ENCODE data around the gene ESCO1. TPM values are rescaled to one million over a fixed set of nuclear protein-coding genes. Genes with fewer than 3 reads are reported as not detected.
"Not testable (repeated sequence)": the region's sequence is repeated elsewhere in the genome, so short reads cannot be mapped to it uniquely, and the experiment has no call there.

The ESCO1 gene
- 10 to 100 TPM; 15.9 to 23.5 (median 17.3) TPM for total RNA-seq

DNA sequence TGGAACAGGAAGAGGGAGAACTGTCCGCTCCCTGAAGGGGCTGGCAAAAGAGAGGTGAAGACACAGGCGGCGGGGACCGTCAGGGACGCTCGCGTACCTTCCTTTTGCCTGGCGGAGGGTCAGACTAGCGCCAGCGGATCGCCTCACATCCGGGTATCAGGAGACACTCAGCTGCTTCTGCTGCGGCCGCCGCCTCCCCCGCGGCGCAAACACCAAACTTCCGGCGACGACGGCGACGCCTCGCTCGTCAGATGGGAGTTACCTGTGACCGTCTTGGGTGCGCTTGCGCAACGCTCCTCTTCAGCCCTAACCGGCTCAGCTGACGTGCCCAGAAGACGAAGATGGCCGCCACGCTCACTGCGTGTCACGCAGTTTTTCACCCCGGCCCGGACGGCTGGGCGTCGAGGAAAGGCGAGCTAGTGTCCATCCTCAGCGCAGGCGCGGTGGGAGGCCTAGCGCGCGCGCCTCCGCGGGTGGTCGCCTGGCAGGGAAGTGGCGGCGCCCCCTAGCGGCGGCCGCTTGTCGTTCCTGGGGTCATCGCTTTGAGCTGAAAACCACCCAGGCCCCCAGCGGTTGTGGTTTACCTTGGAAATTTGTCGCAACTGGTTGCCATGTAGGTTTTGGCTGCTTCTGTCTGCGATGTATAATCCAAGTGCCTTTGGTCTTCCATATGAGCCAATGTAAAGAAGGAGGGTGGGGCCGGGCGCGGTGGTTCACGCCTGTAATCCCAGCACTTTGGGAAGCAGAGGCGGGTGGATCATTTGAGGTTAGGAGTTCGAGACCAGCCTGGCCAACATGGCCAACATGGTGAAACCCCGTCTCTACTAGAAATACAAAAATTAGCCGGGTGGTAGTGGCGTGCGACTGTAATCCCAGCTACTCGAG, at the start of gene ESCO1:
TSS of gene ESCO1 (minus strand) at position 179 of the 885 bp plus-strand sequence. CDS start 25,861 bp downstream, outside the sequence.
- 31% methylated on average over 13 of the region's 74 CpGs for WGBS

GRCh38 chr18:21640375-21640774, 39.9 kb upstream of the ESCO1 start:
- H3K9me3 ChIP-seq; H3K4me3 ChIP-seq; DNase-seq (ENCODE audit: low spot score in 2 of 2); H3K36me3 ChIP-seq; H3K4me1 ChIP-seq; H3K27me3 ChIP-seq; H3K27ac ChIP-seq: not testable (repeated sequence)
- 97% methylated on average over 5 of the region's 5 CpGs for WGBS

More for the DNA sequence above, at the start of gene ESCO1:
- Histone ChIP-seq H3K4me3 (peak within 1 kb of the TSS; percentile 92), H3K9me3 (no peaks in the 10 kb centered on the region), H3K27ac (peak within 1 kb of the TSS; percentile 99), H3K36me3 (no peaks in the 10 kb centered on the region), H3K4me1 (peaks cover 25% of the 10 kb centered on the region), H3K27me3 (no peaks in the 10 kb centered on the region)
- peak; percentile 97 for DNase-seq (ENCODE audit: low spot score in 2 of 2)
- peak; percentile 65 to 97 (median 96) for TF ChIP-seq POLR2AphosphoS5 (IDR thresholded peaks at IDR 0.05)
- peak; percentile 53 to 82 for TF ChIP-seq POLR2A (IDR thresholded peaks at IDR 0.05)
- TF ChIP-seq EP300 (IDR thresholded peaks at IDR 0.05), result no peak
- TF ChIP-seq, protein P1, sequence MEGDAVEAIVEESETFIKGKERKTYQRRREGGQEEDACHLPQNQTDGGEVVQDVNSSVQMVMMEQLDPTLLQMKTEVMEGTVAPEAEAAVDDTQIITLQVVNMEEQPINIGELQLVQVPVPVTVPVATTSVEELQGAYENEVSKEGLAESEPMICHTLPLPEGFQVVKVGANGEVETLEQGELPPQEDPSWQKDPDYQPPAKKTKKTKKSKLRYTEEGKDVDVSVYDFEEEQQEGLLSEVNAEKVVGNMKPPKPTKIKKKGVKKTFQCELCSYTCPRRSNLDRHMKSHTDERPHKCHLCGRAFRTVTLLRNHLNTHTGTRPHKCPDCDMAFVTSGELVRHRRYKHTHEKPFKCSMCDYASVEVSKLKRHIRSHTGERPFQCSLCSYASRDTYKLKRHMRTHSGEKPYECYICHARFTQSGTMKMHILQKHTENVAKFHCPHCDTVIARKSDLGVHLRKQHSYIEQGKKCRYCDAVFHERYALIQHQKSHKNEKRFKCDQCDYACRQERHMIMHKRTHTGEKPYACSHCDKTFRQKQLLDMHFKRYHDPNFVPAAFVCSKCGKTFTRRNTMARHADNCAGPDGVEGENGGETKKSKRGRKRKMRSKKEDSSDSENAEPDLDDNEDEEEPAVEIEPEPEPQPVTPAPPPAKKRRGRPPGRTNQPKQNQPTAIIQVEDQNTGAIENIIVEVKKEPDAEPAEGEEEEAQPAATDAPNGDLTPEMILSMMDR (IDR thresholded peaks at IDR 0.05), result peak; percentile 96 to 98

- H3K4me3 ChIP-seq, result no peak overlapping the region
- no peak for DNase-seq (ENCODE audit: low spot score in 2 of 2)
- H3K4me1 ChIP-seq, result no peaks in the 10 kb centered on the region
- H3K9me3 ChIP-seq, result no peaks in the 10 kb centered on the region
- no peak overlapping the region for H3K27ac ChIP-seq
- H3K36me3 ChIP-seq, result peaks cover 3% of the 10 kb centered on the region
- TF ChIP-seq POLR2A (IDR thresholded peaks at IDR 0.05), result no peak
- TF ChIP-seq, protein P1 (IDR thresholded peaks at IDR 0.05), result no peak
- no peak for TF ChIP-seq EP300 (IDR thresholded peaks at IDR 0.05)
- no peak for TF ChIP-seq POLR2AphosphoS5 (IDR thresholded peaks at IDR 0.05)
- 88% methylated on average over 3 of the region's 3 CpGs for WGBS
- no peaks in the 10 kb centered on the region for H3K27me3 ChIP-seq
Measured at GRCh38 chr18:21638822-21639221, 38.3 kb upstream of the ESCO1 start.

- 85% methylated on average over 13 of the region's 13 CpGs for WGBS
Measured at GRCh38 chr18:21636769-21637168, 36.3 kb upstream of the ESCO1 start.

GRCh38 chr18:21634588-21635199, 34.2 kb upstream of the ESCO1 start:
- Histone ChIP-seq H3K4me1 (no peaks in the 10 kb centered on the region), H3K4me3 (no peak overlapping the region), H3K27ac (no peak overlapping the region), H3K36me3 (peaks cover 26% of the 10 kb centered on the region), H3K27me3 (no peaks in the 10 kb centered on the region), H3K9me3 (no peaks in the 10 kb centered on the region)
- TF ChIP-seq POLR2A (IDR thresholded peaks at IDR 0.05), result no peak
- TF ChIP-seq, protein P1 (IDR thresholded peaks at IDR 0.05), result no peak
- TF ChIP-seq EP300 (IDR thresholded peaks at IDR 0.05), result no peak
- TF ChIP-seq POLR2AphosphoS5 (IDR thresholded peaks at IDR 0.05), result no peak
- DNase-seq (ENCODE audit: low spot score in 2 of 2), result no peak
- 85% methylated on average over 4 of the region's 4 CpGs for WGBS

More at GRCh38 chr18:21636769-21637168, 36.3 kb upstream of the ESCO1 start:
- DNase-seq (ENCODE audit: low spot score in 2 of 2), result no peak
- no peaks in the 10 kb centered on the region for H3K27me3 ChIP-seq
- H3K4me3 ChIP-seq, result no peak overlapping the region
- H3K9me3 ChIP-seq, result no peaks in the 10 kb centered on the region
- H3K36me3 ChIP-seq, result peaks cover 8% of the 10 kb centered on the region
- no peaks in the 10 kb centered on the region for H3K4me1 ChIP-seq
- H3K27ac ChIP-seq, result no peak overlapping the region
- TF ChIP-seq POLR2A (IDR thresholded peaks at IDR 0.05), result no peak
- TF ChIP-seq, protein P1 (IDR thresholded peaks at IDR 0.05), result no peak
- no peak for TF ChIP-seq EP300 (IDR thresholded peaks at IDR 0.05)
- TF ChIP-seq POLR2AphosphoS5 (IDR thresholded peaks at IDR 0.05), result no peak
